Upper lobe of right lung (tissue), 1 donor: ENCODE results near the gene ALOX5AP. TPM values are rescaled to one million over a fixed set of nuclear protein-coding genes. Genes with fewer than 3 reads are reported as not detected.
A peak's percentile ranks its signal among the peaks of the same experiment; 100 is the strongest.

Experiments
- ATAC-seq: fragments of 200-7000 bp; cut with Tn5 transposase; one replicate; pipeline ENCODE4 v1.9.1; 2020; ENCODE audit warnings: mild to moderate bottlenecking, moderate library complexity
- DNase-seq: peaks from one replicate; pipeline ENCODE4 v3.0.0-alpha.2; 2020
- H3K27ac ChIP-seq: fragments of 200-600 bp; one replicate; pipeline ENCODE4 v1.8.0; 2022
- H3K27me3 ChIP-seq: fragments of 200-600 bp; one replicate; pipeline ENCODE4 v1.8.0; 2022; ENCODE audit warnings: mild to moderate bottlenecking
- H3K36me3 ChIP-seq: fragments of 200-600 bp; one replicate; pipeline ENCODE4 v1.8.0; 2022
- H3K4me1 ChIP-seq: fragments of 200-600 bp; one replicate; pipeline ENCODE4 v1.8.0; 2022
- H3K4me3 ChIP-seq: fragments of 200-600 bp; one replicate; pipeline ENCODE4 v1.8.0; 2022; ENCODE audit warnings: mild to moderate bottlenecking
- H3K9me3 ChIP-seq: fragments of 200-600 bp; one replicate; pipeline ENCODE4 v1.8.0; 2022
- intact Hi-C: fragments of 100-400 bp; cut with DNase I; formaldehyde crosslinking; loops from one replicate; pipeline ENCODE4 v1.11.0; 2022
- total RNA-seq: library from RNA; stranded (reverse); fragmentation: NEBNext Ultra II Directional; extraction: Animal tissue kit (Norgen Biotek cat#: 25700); gene quantifications from one replicate; pipeline ENCODE4 v1.2.1, GENCODE V29; 2021
- TF ChIP-seq, protein P1 (sequence below): fragments of 200-600 bp; IDR thresholded peaks from one replicate; pipeline ENCODE4 v1.8.0; 2022; ENCODE audit warnings: antibody characterized with exemption
- donor health status: DM: no; HTN: yes; CAD: no; lungs with severe emphysema.

The ALOX5AP gene
- total RNA-seq, 1 donor from 2014 or later, result 195 TPM

DNA sequence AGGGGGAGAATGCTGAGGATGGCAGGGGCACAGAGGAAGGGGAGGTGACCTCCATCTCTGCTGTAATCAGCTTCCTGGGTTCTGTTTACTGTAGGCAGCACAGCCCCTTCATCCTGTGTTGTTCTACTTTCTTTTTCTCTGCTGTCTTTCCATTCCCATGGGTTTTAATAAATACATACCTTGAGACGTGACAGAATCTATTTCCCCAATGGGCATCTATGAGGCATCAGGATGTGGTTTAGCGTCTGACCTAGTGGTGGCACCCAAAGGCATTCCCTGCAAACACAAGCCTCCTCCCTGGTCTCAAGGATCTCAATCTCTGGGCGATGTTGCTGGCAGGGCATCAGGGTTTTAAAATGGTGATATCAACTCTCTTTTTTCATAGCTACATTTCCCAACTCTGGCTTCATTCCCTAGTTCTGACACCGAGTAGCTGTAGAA, 60.8 kb downstream of the ALOX5AP start:
- Histone ChIP-seq H3K4me3 (peak overlapping the region; percentile 12), H3K27me3 (no peaks in the 10 kb centered on the region), H3K9me3 (no peaks in the 10 kb centered on the region), H3K36me3 (no peaks in the 10 kb centered on the region), H3K4me1 (peaks cover 20% of the 10 kb centered on the region), H3K27ac (no peak overlapping the region)
- intact Hi-C loops, result no loop called here
- TF ChIP-seq, protein P1, sequence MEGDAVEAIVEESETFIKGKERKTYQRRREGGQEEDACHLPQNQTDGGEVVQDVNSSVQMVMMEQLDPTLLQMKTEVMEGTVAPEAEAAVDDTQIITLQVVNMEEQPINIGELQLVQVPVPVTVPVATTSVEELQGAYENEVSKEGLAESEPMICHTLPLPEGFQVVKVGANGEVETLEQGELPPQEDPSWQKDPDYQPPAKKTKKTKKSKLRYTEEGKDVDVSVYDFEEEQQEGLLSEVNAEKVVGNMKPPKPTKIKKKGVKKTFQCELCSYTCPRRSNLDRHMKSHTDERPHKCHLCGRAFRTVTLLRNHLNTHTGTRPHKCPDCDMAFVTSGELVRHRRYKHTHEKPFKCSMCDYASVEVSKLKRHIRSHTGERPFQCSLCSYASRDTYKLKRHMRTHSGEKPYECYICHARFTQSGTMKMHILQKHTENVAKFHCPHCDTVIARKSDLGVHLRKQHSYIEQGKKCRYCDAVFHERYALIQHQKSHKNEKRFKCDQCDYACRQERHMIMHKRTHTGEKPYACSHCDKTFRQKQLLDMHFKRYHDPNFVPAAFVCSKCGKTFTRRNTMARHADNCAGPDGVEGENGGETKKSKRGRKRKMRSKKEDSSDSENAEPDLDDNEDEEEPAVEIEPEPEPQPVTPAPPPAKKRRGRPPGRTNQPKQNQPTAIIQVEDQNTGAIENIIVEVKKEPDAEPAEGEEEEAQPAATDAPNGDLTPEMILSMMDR, result peak; percentile 6
- peak; percentile 45 for ATAC-seq
- DNase-seq, result no peak

DNA sequence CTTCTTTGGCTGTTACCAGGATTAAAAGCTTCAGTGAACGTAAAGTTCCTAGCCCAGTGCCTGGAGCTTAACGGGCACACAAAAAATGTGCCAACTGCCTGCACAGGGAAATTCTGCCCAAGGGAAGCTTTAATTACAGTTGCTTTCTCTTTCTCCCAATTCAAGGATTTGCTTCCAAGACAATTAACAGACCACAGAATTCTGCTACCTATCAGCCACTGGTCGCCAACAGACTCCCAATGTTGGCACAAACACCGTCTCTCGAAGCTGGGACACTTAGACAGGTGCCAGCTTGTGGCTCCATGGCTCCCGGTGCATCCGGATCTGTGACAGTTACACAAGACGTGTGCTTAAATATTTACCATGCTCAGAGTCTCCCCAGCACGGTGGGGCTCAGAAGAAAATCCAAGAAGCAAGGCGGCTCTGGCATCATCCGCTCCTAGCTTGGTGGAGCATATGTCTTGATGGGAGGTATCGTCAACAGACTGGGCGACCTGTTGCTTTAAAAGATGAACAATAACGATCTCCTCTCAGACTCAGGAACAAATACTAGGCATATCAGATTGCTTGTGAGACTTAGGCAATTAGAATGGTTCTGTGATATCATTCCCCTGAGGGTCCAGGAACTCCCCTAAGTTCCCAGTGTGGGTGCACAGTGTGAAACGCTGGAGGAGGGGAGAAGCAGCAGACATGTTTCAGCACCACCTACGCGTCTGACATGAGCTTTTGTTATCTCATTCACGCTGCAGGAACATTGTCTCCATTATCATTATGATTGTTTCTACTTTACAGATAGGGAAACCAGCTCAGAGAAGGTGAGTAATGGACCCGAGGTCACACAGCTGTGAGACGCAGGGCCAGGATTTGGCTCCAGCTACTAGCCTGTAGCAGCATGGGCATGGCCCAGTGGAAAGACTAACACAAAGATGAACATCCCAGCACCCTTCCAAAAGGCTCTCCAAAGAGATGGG, 61.6 kb downstream of the ALOX5AP start:
- DNase-seq, result no peak
- H3K27ac ChIP-seq, result no peak overlapping the region
- peaks cover 14% of the 10 kb centered on the region for H3K4me1 ChIP-seq
- H3K36me3 ChIP-seq, result no peaks in the 10 kb centered on the region
- ATAC-seq, result no peak
- intact Hi-C loops, result no loop called here
- TF ChIP-seq, protein P1, result no peak
- H3K27me3 ChIP-seq, result no peaks in the 10 kb centered on the region
- peak overlapping the region; percentile 12 for H3K4me3 ChIP-seq
- no peaks in the 10 kb centered on the region for H3K9me3 ChIP-seq

DNA sequence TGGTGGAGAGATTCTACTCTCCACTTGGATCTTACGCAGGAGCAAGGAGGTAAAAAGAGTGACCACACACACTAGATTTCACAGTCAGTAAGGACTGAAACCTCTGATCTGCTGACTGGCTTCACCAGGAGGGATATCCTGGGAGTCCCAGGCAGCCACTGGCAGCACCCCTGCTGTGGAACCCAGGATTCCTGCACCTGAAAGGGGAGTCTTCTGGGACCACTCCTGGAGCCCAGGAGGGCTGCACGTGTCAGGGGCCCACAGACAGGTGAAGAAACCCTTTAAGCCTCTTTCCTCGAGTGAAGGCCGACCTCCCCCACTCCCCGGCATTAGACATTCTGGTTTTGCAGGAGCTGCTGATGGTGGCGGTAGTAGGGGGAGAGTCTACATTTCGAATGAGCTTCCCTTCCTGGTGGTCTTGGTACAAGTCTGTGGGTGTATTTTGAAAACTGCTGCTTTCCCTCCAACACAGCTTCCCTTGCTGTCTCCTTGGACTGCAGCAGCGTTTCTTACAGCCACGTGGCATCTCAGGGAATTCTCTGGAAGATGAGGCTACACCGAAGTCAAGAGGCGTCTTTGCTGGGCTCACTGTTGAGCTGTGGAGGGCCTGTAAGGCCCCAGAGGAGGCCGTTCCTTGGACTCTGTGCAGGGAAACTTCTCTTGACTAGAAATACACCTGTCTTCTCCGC, 62.6 kb downstream of the ALOX5AP start:
- Histone ChIP-seq H3K27ac (no peak overlapping the region), H3K27me3 (no peaks in the 10 kb centered on the region), H3K36me3 (no peaks in the 10 kb centered on the region), H3K9me3 (no peaks in the 10 kb centered on the region), H3K4me1 (peaks cover 17% of the 10 kb centered on the region), H3K4me3 (no peak overlapping the region)
- TF ChIP-seq, protein P1, result no peak
- intact Hi-C loops, result no loop called here
- DNase-seq, result no peak
- ATAC-seq, result no peak

DNA sequence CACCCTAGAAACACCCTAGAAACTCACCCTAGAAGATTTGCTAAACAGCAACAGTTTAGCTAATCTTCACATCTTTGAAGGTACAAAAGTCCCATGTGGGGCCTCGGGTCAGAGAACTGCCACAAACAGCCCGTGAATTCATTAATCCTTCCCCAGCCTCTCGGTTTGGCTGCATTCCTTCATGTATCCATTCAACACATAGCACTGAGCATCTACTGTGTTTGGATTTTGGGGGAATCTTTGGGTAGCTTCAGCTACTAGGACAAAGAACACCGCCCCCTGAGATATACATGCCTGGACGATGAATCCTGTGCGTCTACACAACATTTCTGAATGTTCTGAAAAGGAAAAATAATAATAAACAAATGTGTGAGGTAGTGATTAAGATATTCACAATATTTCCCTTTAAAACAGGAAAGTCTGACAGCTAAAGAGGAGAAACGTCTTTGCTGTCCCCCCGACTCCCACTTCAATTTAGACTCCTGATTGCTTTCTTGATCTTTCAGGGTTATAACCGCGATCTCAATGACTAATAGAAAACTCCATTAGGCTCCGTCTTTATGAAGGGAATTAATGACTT, 63.5 kb downstream of the ALOX5AP start:
- TF ChIP-seq, protein P1, result no peak
- no peaks in the 10 kb centered on the region for H3K27me3 ChIP-seq
- no peaks in the 10 kb centered on the region for H3K36me3 ChIP-seq
- ATAC-seq, result no peak
- DNase-seq, result no peak
- no peak overlapping the region for H3K27ac ChIP-seq
- H3K4me3 ChIP-seq, result no peak overlapping the region
- H3K4me1 ChIP-seq, result peaks cover 21% of the 10 kb centered on the region
- no peaks in the 10 kb centered on the region for H3K9me3 ChIP-seq
- intact Hi-C loops, result no loop called here

DNA sequence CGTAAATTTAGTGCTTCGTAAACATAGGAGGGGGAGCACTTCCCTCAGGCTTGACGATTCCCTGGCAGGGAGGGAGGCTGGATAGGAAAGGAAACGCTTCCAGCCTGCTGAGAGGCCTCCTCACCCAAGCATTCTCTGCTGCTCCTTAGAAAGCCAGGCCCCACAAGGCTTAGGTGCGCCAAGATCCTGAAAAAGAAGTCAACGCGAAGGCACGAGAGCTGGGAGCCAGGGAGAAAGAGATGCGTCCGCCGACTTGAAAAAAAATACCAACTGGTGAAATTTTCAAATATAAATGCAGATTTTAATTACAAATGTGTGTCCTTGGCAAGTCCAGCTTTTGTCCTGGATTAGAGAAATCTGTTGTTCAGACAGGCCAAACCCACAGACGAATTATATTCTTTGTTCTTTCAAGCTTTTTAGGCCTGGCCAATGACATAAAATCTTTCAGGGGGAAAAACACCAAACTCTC, 64.0 kb downstream of the ALOX5AP start:
- Histone ChIP-seq H3K9me3 (no peaks in the 10 kb centered on the region), H3K4me3 (no peak overlapping the region), H3K27me3 (no peaks in the 10 kb centered on the region), H3K27ac (no peak overlapping the region), H3K4me1 (peaks cover 21% of the 10 kb centered on the region), H3K36me3 (no peaks in the 10 kb centered on the region)
- ATAC-seq (no peak), DNase-seq (no peak)
- TF ChIP-seq, protein P1, result no peak
- intact Hi-C loops, result no loop called here
